Fibroblast of the aortic adventitia (primary cell): ENCODE measurements around the gene ECI1. TPM values are rescaled to one million over a fixed set of nuclear protein-coding genes. Genes with fewer than 3 reads are reported as not detected.

ENCODE experiments used
- DNase-seq: peaks from one replicate; pipeline ENCODE4 v3.0.0-alpha.2; 2010; ENCODE audit warnings: low read depth
- H3K4me3 ChIP-seq: 2 replicates; pipeline ENCODE4 v1.5.1; 2011; ENCODE audit warnings: low read depth, mild to moderate bottlenecking, control low read depth, low read length, moderate library complexity
- CTCF ChIP-seq: IDR thresholded peaks from 2 replicates; pipeline ENCODE4 v1.5.1; 2011; ENCODE audit warnings: mild to moderate bottlenecking, low read length, control low read depth, inconsistent platforms; ENCODE audit not compliant: insufficient read depth
- total RNA-seq: library from RNA; depleted of rRNA; stranded (reverse); fragments of >200 nt; gene quantifications from 2 replicates; pipeline ENCODE4 v1.2.3, GENCODE V29; 2012; ENCODE audit warnings: low replicate concordance

The ECI1 gene
- total RNA-seq, 1 donor: 34.9 TPM

- no peak overlapping the region for H3K4me3 ChIP-seq
- TF ChIP-seq CTCF: no peak
- DNase-seq: no peak
Measured at GRCh38 chr16:2197765-2198164, 53.6 kb downstream of the ECI1 start.

- no peak for TF ChIP-seq CTCF
- no peak overlapping the region for H3K4me3 ChIP-seq
- no peak for DNase-seq
Measured at GRCh38 chr16:2196981-2197511, 54.3 kb downstream of the ECI1 start.

- no peak for DNase-seq
- H3K4me3 ChIP-seq: peak within 1 kb of the TSS; percentile 46
Measured at GRCh38 chr16:2196162-2196980, 55.0 kb downstream of the ECI1 start, which contains the start of gene CASKIN1. Gene CASKIN1, minus strand, starts transcription at chr16:2196605. Its CDS starts 173 bp downstream, at chr16:2196432.

GRCh38 chr16:2195322-2196161 is 55.8 kb downstream of the ECI1 start:
- peak overlapping the region; percentile 13 for H3K4me3 ChIP-seq
- DNase-seq: no peak
- TF ChIP-seq CTCF: no peak

More at GRCh38 chr16:2196162-2196980, 55.0 kb downstream of the ECI1 start, which contains the start of gene CASKIN1:
- TF ChIP-seq CTCF: no peak

- peak; percentile 42 for DNase-seq
- no peak overlapping the region for H3K4me3 ChIP-seq
- TF ChIP-seq CTCF: peak; percentile 24
Measured at GRCh38 chr16:2194852-2195321, 56.5 kb downstream of the ECI1 start.

GRCh38 chr16:2194166-2194834 is 57.1 kb downstream of the ECI1 start:
- TF ChIP-seq CTCF: no peak
- no peak overlapping the region for H3K4me3 ChIP-seq
- DNase-seq: peak; percentile 43
